Bronchial epithelial cell (primary cell): ENCODE results near the gene LRRC66. TPM values are rescaled to one million over a fixed set of nuclear protein-coding genes. Genes with fewer than 3 reads are reported as not detected.

Experiments
- DNase-seq: peaks from one replicate; pipeline ENCODE4 v3.0.0-alpha.2; 2010; ENCODE audit warnings: low read depth
- FAIRE-seq: peaks from 2 replicates; lab custom pipeline; 2011; peaks lifted over from hg19 to GRCh38; lab: Jason Lieb, UNC
- H3K27me3 ChIP-seq: 2 replicates; pipeline ENCODE4 v1.5.1; 2011; ENCODE audit warnings: low read length; ENCODE audit not compliant: control insufficient read depth, insufficient read depth
- H3K36me3 ChIP-seq: 2 replicates; pipeline ENCODE4 v1.5.1; 2011; ENCODE audit warnings: low read length; ENCODE audit not compliant: control insufficient read depth, insufficient read depth
- H3K4me3 ChIP-seq: 2 replicates; pipeline ENCODE4 v1.5.1; 2011; ENCODE audit warnings: mild to moderate bottlenecking, low read depth, low read length, control low read depth
- CTCF ChIP-seq: IDR thresholded peaks from 2 replicates; pipeline ENCODE4 v1.5.1; 2011; ENCODE audit warnings: mild to moderate bottlenecking, moderate library complexity, low read length, control low read depth, inconsistent platforms; ENCODE audit not compliant: insufficient read depth, severe bottlenecking
- total RNA-seq: library from RNA; depleted of rRNA; stranded (reverse); fragments of >200 nt; gene quantifications from 2 replicates; pipeline ENCODE4 v1.2.1, GENCODE V29; 2014

Gene LRRC66
- total RNA-seq, 1 donor from 2014 or later = 0.26 TPM

DNA sequence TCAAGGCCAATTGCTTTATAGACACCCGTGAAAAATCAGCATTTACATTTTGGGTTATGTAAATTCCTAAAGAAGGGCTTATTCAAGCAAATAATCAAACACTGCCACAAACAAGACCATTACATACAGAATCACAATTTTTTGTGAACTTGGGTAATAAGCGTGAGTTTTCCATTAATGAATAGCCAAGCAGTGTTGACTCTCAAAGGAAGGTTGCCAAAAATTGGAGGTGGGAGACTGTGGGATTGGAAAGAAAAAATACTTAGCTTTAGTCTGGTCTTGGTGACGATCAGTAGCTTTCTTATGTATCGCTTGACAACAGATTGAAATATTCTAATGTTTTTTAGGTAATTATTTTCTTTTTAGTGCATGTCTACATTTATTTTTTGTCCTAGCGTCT, 20.9 kb downstream of the LRRC66 start:
- DNase-seq (no peak), FAIRE-seq (no peak)
- H3K27me3 ChIP-seq = no peaks in the 10 kb centered on the region
- H3K4me3 ChIP-seq = no peak overlapping the region
- no peak for TF ChIP-seq CTCF
- H3K36me3 ChIP-seq = no peaks in the 10 kb centered on the region

DNA sequence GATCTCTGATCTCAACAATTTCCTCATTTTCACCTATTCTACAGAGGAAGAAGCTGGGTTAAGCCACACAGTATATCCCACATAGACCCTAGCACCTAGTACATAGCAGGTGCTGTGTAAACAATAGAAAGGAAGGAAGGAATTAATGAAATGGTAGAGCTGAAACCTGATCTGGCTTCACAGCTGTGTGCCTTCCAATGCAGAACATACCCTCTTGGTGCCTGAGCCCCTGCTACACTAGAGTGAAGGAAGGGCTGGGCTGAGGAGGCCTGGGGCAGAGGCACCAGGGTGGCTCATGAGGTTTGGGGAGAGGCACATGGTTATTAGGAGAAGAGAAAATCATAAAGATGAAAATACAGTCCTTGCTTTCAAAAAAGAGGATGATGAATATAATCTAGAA, 21.3 kb downstream of the LRRC66 start:
- H3K36me3 ChIP-seq = no peaks in the 10 kb centered on the region
- no peaks in the 10 kb centered on the region for H3K27me3 ChIP-seq
- DNase-seq (no peak), FAIRE-seq (no peak)
- H3K4me3 ChIP-seq = no peak overlapping the region
- no peak for TF ChIP-seq CTCF

GRCh38 chr4:51997647-51998046, 22.5 kb downstream of the LRRC66 start:
- no peak for TF ChIP-seq CTCF
- no peaks in the 10 kb centered on the region for H3K27me3 ChIP-seq
- no peak for DNase-seq
- no peaks in the 10 kb centered on the region for H3K36me3 ChIP-seq
- no peak overlapping the region for H3K4me3 ChIP-seq
- no peak for FAIRE-seq

GRCh38 chr4:51995647-51996220, 24.4 kb downstream of the LRRC66 start:
- Histone ChIP-seq H3K4me3 (no peak overlapping the region), H3K36me3 (no peaks in the 10 kb centered on the region), H3K27me3 (no peaks in the 10 kb centered on the region)
- no peak for DNase-seq
- no peak for FAIRE-seq
- no peak for TF ChIP-seq CTCF

- Histone ChIP-seq H3K36me3 (no peaks in the 10 kb centered on the region), H3K4me3 (no peak overlapping the region), H3K27me3 (no peaks in the 10 kb centered on the region)
- no peak for DNase-seq
- FAIRE-seq = peak; percentile 82
- no peak for TF ChIP-seq CTCF
These were observed 54.3 kb downstream of the LRRC66 start for GRCh38 chr4:51965862-51966261.

DNA sequence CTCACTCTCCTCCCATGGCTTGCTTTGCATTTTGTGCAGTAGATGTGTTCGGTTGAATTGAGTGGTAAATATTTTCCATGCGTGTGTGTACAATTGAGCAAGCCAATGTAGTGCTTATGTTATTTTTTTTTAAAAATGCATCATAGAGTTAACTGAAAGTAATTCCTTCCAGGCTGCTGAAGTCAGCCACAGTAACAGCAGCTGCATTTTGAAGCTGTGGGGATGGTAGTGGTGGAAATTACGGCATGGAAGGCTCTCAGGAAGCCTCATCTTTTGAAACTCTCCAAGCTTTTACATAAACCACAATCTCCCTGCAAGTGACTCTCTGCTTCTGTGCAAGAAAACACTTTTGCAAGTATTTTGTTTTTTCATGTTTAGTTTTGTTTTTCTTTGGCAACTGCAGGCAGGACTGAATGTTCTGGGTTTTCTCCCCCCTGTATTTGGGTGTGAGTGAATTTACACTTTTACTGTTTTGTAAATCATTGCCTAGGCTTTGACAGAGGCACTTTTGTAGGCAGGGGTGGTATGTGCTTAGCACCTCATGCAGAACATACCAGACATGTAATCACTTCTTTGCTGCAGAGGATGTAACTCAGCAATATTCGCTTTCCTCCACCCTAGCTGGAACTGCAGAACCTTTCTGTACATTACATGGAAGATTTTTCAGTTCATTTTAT, 56.2 kb downstream of the LRRC66 start:
- no peaks in the 10 kb centered on the region for H3K36me3 ChIP-seq
- H3K27me3 ChIP-seq = no peaks in the 10 kb centered on the region
- no peak overlapping the region for H3K4me3 ChIP-seq
- FAIRE-seq (no peak), DNase-seq (no peak)
- no peak for TF ChIP-seq CTCF
